Fibroblast of villous mesenchyme (primary cell): ENCODE results near the gene FOXO1. TPM values are rescaled to one million over a fixed set of nuclear protein-coding genes. Genes with fewer than 3 reads are reported as not detected.

Source experiments
- DNase-seq: peaks from one replicate; pipeline ENCODE4 v3.0.0-alpha.2; 2010; ENCODE audit warnings: low read depth
- H3K4me3 ChIP-seq: 2 replicates; pipeline ENCODE4 v1.5.1; 2011; ENCODE audit warnings: low read depth, mild to moderate bottlenecking, low read length
- CTCF ChIP-seq: IDR thresholded peaks from 2 replicates; pipeline ENCODE4 v1.5.1; 2012; ENCODE audit warnings: low read depth, mild to moderate bottlenecking, low read length; ENCODE audit not compliant: insufficient read depth
- total RNA-seq: library from RNA; depleted of rRNA; stranded (reverse); fragments of >200 nt; gene quantifications from 2 replicates; pipeline ENCODE4 v1.2.3, GENCODE V29; 2012

FOXO1 gene
- total RNA-seq, 1 donor: 9.5 TPM

- DNase-seq: no peak
- no peak overlapping the region for H3K4me3 ChIP-seq
- no peak for TF ChIP-seq CTCF
These were observed 5.7 kb downstream of the FOXO1 start for GRCh38 chr13:40660692-40661091.

DNA sequence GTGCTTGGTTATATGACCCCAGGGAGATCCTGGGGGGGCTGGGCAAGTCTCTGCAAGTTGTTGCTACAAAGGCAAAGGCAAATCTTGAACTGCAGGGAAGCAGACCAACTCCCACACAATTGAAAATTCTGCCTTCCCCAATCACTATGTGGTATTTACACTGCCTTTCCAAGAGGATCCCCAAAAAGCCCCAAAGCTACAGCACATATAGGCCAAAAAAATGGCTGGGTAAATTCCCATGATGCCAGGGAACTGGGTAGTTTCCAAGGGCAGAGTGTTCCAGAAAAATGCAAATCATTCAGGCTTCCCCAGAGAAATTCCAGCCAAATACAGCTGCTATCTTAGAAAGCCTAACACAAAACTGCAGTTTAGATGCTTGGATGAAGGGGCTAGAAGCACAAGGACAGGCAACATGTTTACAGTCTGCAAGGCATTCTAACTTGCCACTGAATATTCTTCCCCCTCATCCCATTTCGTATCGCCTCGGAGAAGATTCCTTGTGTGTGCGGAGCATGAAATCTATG, 6.2 kb downstream of the FOXO1 start:
- no peak for TF ChIP-seq CTCF
- DNase-seq: no peak
- H3K4me3 ChIP-seq: no peak overlapping the region

GRCh38 chr13:40657951-40658350, 8.5 kb downstream of the FOXO1 start:
- TF ChIP-seq CTCF: no peak
- no peak for DNase-seq
- H3K4me3 ChIP-seq: no peak overlapping the region

GRCh38 chr13:40657307-40657706, 9.1 kb downstream of the FOXO1 start:
- no peak for DNase-seq
- H3K4me3 ChIP-seq: no peak overlapping the region
- no peak for TF ChIP-seq CTCF

DNA sequence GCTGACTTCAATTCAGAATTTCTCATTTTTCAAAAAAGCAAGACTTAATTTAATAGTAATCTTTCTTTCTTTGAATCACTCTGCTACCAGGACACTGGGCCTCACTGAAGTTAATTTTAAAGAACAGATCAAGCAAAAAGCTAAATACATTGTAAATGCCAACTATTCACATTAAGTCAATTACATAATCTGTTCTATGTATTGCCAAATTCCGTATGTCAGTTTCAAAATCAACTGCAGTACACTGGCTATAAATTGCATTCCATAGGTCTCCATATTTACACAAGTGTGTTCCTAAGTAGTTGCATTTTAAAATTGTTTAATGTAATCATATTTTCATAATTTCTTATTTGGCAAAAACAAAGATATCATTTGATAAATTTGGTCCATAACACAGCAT, 10.1 kb downstream of the FOXO1 start:
- no peak for TF ChIP-seq CTCF
- peak; percentile 53 for DNase-seq
- no peak overlapping the region for H3K4me3 ChIP-seq

GRCh38 chr13:40653527-40654318, 12.7 kb downstream of the FOXO1 start:
- H3K4me3 ChIP-seq: no peak overlapping the region
- no peak for TF ChIP-seq CTCF
- peak; percentile 28 for DNase-seq
